Stimulated activated naive CD4-positive, alpha-beta T cell treated with Interleukin-2 at 50 U/mL for 16 hours (primary cell): ENCODE results near the gene PABPC1L2A.
"Not testable (repeated sequence)": the region's sequence is repeated elsewhere in the genome, so short reads cannot be mapped to it uniquely, and the experiment has no call there.

Experiments
- DNase-seq: peaks from one replicate; lab custom pipeline; 2025; lab: John Stamatoyannopoulos, UW

PABPC1L2A gene

DNA sequence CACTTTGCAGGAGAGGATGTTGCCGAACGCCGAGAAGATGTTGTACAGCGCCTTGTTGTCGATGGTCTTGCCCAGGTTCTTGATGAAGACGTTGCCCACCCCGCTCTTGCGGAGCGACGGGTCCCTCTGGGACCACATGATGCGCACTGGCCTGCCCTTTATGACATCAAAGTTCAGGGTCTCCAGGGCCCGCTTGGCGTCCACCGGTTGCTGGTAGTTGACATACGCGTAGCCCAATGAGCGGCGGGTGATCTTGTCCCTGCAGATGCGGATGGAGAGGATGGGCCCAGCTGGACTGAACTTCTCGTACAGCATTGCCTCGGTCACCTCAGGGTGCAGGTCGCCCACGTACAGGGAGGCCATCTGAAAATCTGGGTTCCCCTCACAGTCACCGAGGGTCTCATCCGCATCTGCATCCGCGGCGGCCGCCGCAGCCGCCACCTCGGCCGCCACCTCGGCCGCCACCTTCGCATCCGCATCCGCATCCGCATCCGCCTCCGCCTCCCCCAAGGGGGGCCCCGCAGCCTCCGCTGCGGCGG, at the start of gene PABPC1L2A:
TSS of gene PABPC1L2A (minus strand) at position 489 of the 539 bp plus-strand sequence. CDS start at position 363, 126 bp downstream.
- DNase-seq = not testable (repeated sequence)

DNA sequence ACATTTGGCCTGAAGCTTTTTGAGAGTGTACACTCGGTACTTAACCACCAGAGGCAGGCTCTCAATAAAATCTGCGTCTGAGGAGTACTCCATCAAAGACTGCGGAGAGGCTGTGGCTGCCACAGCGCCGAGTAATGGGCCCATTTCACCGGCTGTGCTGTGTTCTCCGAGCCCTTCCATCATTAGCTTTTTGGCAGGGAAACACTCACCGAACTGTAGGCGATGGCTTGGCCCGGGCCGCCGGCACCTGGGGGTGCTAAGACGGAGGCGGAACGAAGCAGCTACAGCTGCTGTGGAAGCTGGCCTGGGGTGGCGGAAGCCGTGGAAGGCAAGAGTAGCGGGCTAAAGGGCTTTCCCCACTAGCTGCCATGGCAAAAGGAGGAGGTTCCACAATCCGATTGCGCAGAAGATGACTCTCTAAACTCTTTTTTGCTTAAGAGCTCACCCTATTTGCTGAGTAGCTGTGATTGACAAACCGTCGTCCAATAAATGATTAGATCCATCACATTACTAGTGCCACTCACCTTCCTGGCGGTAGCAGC, 48.5 kb upstream of the PABPC1L2A start:
- DNase-seq = no peak

DNA sequence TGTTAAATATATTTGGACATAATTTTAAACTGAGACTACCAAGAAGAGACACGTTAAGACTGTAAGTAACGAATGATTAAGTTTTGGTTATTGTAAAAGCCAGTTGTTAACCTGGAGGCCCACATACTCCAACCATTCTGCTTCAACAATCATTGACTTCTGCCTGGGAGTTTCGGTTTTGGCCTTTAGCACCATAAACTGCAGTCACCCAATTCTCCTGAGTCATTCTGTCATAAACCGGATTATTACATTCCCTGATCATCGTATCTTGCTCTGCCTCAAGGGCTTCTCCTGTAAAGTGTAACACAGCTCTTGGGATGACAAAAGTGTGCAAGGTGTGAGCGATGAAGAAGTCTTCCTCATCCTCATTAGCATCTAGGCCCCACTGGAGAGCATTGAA, 46.9 kb upstream of the PABPC1L2A start:
- no peak for DNase-seq

DNA sequence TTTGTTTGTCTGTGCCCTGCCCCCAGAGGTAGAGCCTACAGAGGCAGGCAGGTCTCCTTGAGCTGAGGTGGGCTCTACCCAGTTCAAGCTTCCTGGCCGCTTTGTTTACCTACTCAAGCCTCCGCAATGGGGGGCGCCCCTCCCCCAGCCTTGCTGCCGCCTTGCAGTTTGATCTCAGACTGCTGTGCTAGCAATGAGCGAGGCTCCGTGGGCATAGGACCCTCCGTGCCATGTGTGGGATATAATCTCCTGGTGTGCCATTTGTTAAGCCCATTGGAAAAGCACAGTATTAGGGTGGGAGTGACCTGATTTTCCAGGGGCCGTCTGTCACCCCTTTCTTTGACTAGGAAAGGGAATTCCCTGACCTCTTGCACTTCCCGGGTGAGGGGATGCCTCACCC, 20.2 kb upstream of the PABPC1L2A start:
- not testable (repeated sequence) for DNase-seq

DNA sequence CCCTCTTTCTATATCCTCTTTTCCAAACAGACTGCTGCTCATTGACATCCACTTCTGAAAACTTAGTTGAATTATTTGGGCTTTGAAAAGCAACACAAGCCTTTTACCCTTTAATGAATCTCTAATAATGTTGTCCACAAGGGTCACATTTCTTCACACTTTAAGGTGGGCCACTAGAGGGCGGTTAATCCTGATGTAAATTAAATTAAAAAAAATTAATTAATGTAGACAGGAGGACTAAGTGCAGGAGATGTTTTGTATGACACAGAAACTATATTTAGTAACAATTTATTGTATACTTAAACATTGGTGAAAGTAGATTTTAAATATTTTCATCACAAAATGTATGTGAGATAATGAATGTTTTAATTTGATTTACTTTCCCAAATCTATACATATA, 7.5 kb upstream of the PABPC1L2A start:
- DNase-seq = not testable (repeated sequence)

DNA sequence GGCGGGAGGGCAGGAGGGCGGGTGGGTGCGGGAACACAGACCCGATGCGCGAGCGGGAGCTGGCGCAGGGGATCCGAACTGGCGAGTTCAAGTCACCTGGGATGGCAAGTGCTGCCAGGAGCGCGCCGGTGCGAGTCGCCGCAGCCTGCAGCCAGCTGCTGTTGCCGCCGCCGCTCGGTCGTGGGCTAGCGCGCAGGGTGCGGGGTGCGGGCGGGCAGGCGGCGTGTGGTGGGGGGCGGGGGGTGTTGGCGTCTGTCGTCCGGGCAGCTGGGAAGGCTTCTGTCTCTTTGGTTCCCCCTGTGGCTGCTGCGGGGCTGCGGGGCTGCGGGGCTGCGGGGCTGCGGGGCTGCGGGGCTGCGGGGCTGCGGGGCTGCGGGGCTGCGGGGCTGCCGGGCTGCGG, 572 bp upstream of the PABPC1L2A start:
- DNase-seq = not testable (repeated sequence)

DNA sequence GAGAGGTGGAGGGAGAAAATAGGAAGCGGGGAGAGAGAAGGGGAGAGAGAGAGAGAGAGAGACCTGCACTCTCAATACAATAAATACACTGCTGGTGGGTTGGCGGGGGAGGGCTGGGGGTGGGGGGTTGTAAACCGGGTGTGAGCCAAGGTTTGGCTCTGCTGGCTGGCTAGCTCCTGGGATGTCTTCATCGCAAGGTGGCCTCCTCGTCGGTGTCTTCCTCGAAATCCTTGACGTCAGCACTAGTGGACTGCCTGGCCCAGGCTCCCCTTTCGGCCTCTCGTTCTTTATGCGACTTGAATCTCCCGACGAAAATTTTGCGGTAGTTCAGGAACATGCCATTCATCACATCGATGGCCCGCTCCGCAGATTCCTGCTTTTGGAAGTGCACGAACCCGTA, 715 bp downstream of the PABPC1L2A start:
- DNase-seq = not testable (repeated sequence)

DNA sequence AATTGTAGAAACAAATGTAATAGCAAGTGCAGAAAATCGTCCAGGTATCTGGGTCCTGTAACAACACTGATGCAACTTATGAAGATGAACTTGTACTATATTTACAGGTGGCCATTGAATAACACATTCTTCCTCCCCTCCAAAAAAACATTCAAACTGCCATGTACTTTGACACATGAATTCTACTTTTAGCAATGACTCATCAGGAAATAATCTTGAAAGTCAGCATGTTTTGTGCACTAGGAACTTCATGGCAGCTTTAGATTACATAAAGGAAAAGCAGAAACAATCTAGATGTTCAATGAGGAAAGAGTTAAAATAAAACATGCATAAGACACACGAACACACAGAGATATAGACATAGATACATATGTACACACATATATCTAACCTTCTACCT, 2.5 kb downstream of the PABPC1L2A start:
- DNase-seq = no peak

DNA sequence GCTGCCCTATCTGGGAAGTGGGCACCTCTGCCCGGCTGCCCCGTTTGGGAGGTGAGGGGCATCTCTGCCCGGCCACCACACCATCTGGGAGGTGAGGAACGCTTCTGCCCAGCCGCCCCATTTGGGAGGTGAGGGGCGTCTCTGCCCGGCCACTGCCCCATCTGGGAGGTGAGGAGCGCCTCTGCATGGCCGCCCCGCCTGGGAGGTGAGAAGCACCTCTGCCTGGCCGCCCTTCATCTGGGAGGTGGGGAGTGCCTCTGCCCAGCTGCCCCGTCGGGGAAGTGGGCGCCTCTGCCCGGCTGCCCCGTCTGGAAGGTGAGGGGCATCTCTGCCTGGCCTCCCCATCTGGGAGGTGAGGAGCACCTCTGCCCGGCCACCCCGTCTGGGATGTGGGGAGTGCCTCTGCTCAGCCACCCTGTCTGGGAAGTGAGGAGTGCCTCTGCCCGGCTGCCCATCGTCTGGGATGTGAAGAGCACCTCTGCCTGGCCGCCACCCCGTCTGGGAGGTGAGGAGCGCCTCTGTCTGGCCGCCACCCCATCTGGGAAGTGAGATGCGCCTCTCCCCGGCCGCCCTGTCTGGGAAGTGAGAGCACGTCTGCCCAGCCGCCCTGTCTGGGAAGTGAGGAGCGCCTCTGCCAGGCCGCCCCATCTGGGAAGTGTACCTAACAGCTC, 9.8 kb downstream of the PABPC1L2A start:
- no peak for DNase-seq

DNA sequence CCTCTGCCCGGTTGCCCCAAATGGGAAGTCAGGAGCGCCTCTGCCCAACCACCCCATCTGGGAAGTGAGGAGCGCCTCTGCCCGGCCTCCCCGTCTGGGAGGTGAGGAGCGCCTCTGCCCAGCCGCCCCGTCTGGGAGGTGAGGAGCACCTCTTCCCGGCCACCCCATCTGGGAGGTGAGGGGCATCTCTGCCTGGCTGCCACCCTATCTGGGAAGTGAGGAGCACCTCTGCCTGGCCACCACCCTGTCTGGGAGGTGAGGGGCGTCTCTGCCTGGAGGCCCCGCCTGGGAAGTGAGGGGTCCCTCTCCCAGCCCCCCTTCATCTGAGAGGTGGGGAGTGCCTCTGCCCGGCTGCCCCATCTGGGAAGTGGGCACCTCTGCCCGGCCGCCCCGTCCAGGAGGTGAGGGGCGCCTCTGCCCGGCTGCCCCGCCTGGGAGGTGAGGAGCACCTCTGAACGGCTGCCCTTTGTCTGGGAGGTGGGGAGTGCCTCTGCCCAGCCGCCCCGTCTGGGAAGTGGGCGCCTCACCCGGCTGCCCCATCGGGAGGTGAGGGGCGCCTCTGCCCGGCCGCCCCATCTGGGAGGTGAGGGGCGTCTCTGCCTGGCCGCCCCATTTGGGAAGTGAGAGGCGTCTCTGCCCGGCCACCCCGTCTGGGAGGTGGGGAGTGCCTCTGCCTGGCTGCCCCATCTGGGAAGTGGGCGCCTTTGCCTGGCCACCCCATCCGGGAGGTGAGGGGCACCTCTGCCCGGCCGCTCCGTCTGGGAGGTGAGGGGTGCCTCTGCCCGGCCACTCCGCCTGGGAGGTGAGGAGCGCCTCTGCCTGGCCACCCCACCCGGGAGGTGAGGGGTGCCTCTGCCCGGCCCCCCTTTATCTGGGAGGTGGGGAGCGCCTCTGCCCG, 10.6 kb downstream of the PABPC1L2A start:
- no peak for DNase-seq

DNA sequence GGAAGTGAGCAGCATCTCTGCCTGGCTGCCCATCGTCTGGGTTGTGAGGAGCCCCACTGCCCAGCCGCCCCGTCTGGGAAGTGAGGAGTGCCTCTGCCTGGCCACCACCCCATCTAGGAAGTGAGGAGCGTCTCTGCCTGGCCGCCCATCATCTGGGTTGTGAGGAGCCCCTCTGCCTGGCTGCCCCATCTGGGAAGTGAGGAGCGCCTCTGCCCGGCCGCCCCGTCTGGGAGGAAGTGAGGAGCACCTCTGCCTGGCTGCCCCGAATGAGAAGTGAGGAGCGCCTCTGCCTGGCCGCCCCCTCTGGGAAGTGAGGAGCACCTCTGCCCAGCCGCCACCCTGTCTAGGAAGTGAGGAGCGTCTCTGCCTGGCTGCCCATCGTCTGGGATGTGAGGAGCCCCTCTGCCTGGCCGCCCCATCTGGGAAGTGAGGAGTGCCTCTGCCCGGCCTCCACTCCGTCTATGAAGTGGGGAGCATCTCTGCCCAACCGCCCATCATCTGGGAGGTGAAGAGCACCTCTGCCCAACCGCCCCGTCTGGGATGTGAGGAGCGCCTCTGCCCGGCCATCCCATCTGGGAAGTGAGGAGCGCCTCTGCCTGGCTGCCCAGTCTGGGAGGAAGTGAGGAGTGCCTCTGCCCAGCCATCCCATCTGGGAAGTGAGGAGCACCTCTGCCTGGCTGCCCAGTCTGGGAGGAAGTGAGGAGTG, 11.4 kb downstream of the PABPC1L2A start:
- DNase-seq = not testable (repeated sequence)

DNA sequence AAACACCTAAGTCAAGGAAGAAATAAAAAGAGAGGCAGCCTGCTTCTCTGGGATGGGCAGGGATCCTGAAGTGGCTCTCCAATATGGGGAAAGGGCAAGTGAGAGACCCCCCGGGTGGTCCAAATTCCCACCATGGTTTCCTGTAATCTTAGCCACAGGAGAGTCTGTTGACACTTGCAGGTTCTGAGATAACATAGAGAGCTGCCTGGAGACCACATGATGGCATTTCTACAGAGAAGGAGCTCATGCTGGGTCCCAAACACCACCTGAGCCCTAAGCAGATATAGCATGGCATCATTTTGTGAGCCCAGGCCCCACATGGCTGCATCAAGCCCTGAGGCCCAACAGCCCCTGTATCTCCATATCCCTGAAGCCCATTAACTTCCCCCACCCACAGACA, 50.4 kb downstream of the PABPC1L2A start:
- no peak for DNase-seq
